Lower lobe of right lung (tissue), 2 donors: Measurements from ENCODE around the gene SLC35F3. TPM values are rescaled to one million over a fixed set of nuclear protein-coding genes. Genes with fewer than 3 reads are reported as not detected.

Source experiments
- ATAC-seq, 2 donors: fragments of 200-7000 bp; cut with Tn5 transposase; one replicate each; pipeline ENCODE4 v1.9.1; 2020 to 2022; ENCODE audit warnings: mild to moderate bottlenecking in 2 of 2, moderate library complexity in 2 of 2
- DNase-seq: peaks from one replicate; pipeline ENCODE4 v3.0.0-alpha.2; 2020
- H3K27ac ChIP-seq: fragments of 200-600 bp; one replicate; pipeline ENCODE4 v1.8.0; 2022
- H3K27me3 ChIP-seq: fragments of 200-600 bp; one replicate; pipeline ENCODE4 v1.8.0; 2022; ENCODE audit warnings: low read depth
- H3K36me3 ChIP-seq: fragments of 200-600 bp; one replicate; pipeline ENCODE4 v1.8.0; 2022; ENCODE audit warnings: mild to moderate bottlenecking
- H3K4me1 ChIP-seq: fragments of 200-600 bp; one replicate; pipeline ENCODE4 v1.8.0; 2022
- H3K4me3 ChIP-seq: fragments of 200-600 bp; one replicate; pipeline ENCODE4 v1.8.0; 2022; ENCODE audit warnings: mild to moderate bottlenecking
- H3K9me3 ChIP-seq: fragments of 200-600 bp; one replicate; pipeline ENCODE4 v1.8.0; 2022
- CTCF ChIP-seq: fragments of 200-600 bp; IDR thresholded peaks from one replicate; pipeline ENCODE4 v1.8.0; 2022; ENCODE audit warnings: antibody characterized with exemption, mild to moderate bottlenecking
- intact Hi-C: fragments of 100-400 bp; cut with DNase I; formaldehyde crosslinking; loops from one replicate; pipeline ENCODE4 v1.11.0; 2022
- total RNA-seq: library from RNA; stranded (reverse); fragmentation: NEBNext Ultra II Directional; extraction: Animal tissue kit (Norgen Biotek cat#: 25700); gene quantifications from one replicate; pipeline ENCODE4 v1.2.1, GENCODE V29; 2021
- donor health status: DM: no; HTN: yes; CAD: no; lungs with severe emphysema.

The SLC35F3 gene
- total RNA-seq, 1 donor from 2014 or later: 0.41 TPM

- ATAC-seq: no peak
- no peak for TF ChIP-seq CTCF
Measured at GRCh38 chr1:233972563-233972950, 68.1 kb downstream of the SLC35F3 start.

GRCh38 chr1:233972951-233973635 is 68.6 kb downstream of the SLC35F3 start:
- Histone ChIP-seq H3K4me3 (no peak overlapping the region), H3K9me3 (no peaks in the 10 kb centered on the region), H3K27me3 (no peaks in the 10 kb centered on the region), H3K4me1 (no peaks in the 10 kb centered on the region), H3K36me3 (no peaks in the 10 kb centered on the region), H3K27ac (no peak overlapping the region)
- DNase-seq (no peak), ATAC-seq (no peak)
- no peak for TF ChIP-seq CTCF
- intact Hi-C loops: no loop called here

More at GRCh38 chr1:233972563-233972950, 68.1 kb downstream of the SLC35F3 start:
- no peak overlapping the region for H3K27ac ChIP-seq
- no peak for DNase-seq
- H3K36me3 ChIP-seq: no peaks in the 10 kb centered on the region
- intact Hi-C loops: no loop called here
- no peaks in the 10 kb centered on the region for H3K27me3 ChIP-seq
- H3K4me3 ChIP-seq: no peak overlapping the region
- H3K4me1 ChIP-seq: no peaks in the 10 kb centered on the region
- H3K9me3 ChIP-seq: no peaks in the 10 kb centered on the region

- Histone ChIP-seq H3K4me1 (no peaks in the 10 kb centered on the region), H3K36me3 (no peaks in the 10 kb centered on the region), H3K27ac (no peak overlapping the region), H3K4me3 (no peak overlapping the region), H3K9me3 (no peaks in the 10 kb centered on the region), H3K27me3 (no peaks in the 10 kb centered on the region)
- intact Hi-C loops: no loop called here
- DNase-seq: no peak
- ATAC-seq: no peak
- TF ChIP-seq CTCF: no peak
Measured at GRCh38 chr1:233975486-233975885, 71.0 kb downstream of the SLC35F3 start.

- intact Hi-C loops: no loop called here
- H3K4me1 ChIP-seq: no peaks in the 10 kb centered on the region
- H3K27me3 ChIP-seq: no peaks in the 10 kb centered on the region
- no peak for ATAC-seq
- H3K4me3 ChIP-seq: no peak overlapping the region
- H3K27ac ChIP-seq: no peak overlapping the region
- H3K36me3 ChIP-seq: no peaks in the 10 kb centered on the region
- TF ChIP-seq CTCF: no peak
- H3K9me3 ChIP-seq: no peaks in the 10 kb centered on the region
- no peak for DNase-seq
Measured at GRCh38 chr1:233981042-233981675, 76.7 kb downstream of the SLC35F3 start.

DNA sequence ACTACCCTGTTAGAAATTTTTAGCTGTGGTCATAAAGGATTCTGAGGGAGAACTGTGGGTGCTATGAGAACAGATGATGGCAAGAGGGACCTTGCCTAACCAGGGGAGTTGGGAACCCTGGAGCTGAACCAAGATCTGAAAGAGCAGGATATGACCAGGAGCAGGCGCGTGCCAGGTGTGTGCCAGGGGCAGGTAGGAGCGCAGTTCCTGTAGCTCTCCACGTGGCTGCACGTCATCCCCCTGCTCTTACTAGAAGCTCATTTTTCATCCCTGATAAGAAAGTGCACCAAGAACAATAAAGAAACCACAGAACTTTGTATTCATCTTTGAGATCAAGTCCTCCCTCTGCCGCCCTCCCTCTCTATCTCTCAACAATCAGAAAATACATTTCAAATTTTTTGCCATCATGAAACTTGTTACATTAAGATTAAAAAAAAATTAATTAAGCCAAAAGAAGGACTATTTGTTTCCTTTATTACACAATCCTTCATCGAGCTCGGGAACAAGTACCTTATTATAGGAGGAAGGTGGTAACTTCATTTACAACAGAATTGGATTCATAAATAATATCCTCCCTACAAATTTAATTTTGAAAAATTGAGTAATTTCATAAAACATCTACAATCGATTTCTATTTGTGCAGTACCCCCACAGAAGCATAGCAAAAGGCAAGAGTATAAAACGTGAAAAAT is 78.5 kb downstream of the SLC35F3 start:
- Histone ChIP-seq H3K27me3 (no peaks in the 10 kb centered on the region), H3K36me3 (no peaks in the 10 kb centered on the region), H3K27ac (no peak overlapping the region), H3K9me3 (no peaks in the 10 kb centered on the region), H3K4me1 (no peaks in the 10 kb centered on the region), H3K4me3 (no peak overlapping the region)
- ATAC-seq (no peak), DNase-seq (no peak)
- intact Hi-C loops: no loop called here
- TF ChIP-seq CTCF: no peak
